ENCODE data around the gene ADAM8.

ADAM8 gene

DNA sequence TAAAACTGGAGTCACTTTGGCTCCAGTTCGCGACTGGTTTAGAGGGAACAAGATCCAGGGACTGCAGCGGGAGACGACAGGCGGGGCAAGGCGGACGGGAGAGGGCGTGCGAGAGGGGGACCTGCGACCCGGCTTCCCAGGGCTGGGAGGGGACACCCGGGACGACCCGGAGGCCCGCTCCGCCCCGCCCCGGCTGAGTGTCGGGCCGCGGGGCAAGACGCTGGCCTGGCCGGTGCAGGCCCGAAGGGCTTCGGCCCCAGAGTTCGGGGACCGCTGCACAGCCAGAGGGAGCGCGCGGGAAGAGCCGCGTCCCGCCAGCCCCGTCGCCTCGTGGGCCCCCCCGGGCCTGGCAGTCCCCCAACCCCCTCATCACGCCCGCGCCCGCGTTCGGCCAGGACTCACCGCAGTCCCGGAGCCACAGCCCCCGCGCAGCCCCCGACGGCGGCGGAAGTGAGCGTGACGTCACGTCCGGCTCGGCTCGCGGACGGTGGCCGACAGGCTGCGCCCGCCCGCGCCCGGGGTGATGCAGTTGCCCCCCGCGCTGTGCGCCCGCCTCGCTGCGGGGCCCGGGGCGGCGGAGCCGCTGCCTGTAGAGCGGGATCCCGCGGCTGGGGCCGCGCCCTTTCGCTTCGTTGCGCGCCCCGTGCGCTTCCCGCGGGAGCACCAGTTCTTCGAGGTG lies 31.9 kb upstream of the ADAM8 start, which contains the start of the genes TUBGCP2 and ZNF511:
Gene TUBGCP2 (minus strand): TSS at position 452 of the 679 bp plus-strand sequence. CDS start 5,931 bp downstream, outside the sequence.
Gene ZNF511 (plus strand): TSS at position 494 of the 679 bp plus-strand sequence. CDS start 30 bp downstream, at position 524.
- no peak for DNase-seq (ENCODE audit: low read depth)
- TF ChIP-seq, protein P1, sequence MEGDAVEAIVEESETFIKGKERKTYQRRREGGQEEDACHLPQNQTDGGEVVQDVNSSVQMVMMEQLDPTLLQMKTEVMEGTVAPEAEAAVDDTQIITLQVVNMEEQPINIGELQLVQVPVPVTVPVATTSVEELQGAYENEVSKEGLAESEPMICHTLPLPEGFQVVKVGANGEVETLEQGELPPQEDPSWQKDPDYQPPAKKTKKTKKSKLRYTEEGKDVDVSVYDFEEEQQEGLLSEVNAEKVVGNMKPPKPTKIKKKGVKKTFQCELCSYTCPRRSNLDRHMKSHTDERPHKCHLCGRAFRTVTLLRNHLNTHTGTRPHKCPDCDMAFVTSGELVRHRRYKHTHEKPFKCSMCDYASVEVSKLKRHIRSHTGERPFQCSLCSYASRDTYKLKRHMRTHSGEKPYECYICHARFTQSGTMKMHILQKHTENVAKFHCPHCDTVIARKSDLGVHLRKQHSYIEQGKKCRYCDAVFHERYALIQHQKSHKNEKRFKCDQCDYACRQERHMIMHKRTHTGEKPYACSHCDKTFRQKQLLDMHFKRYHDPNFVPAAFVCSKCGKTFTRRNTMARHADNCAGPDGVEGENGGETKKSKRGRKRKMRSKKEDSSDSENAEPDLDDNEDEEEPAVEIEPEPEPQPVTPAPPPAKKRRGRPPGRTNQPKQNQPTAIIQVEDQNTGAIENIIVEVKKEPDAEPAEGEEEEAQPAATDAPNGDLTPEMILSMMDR (IDR thresholded peaks at IDR 0.05; ENCODE audit: control insufficient read depth, extremely low read depth, insufficient read depth), result no peak
- peak within 1 kb of the TSS; percentile 81 for H3K4me3 ChIP-seq (ENCODE audit: low read depth, low read length)

DNA sequence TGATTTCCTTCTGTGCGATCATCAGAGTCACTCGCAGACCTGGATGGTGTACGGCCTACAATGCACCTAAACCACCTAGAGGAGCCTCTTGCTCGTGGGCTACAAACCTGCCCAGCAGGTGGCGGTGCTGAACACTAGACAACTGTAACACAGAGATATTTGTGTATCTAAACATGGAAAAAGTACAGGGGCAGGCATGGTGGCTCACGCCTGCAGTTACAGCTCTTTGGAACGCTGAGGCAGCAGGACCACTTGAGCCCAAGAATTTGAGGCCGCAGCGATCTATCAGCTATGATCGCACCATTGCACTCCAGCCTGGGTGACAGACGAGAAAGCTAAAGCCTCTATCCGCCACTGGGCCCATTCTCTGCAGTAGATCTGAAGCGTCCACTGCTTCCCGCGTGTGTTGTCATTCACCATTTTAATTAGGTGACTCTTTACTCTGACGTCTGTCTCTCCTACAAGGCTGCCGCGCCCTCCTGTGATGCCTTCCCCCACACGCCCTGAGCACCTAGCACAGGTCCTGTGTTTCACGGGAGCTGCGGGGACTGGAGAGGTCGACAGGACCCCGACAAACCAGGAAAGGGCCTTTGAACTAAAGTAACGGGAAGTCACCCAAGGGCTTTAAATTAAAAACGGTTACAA lies 31.2 kb upstream of the ADAM8 start:
- peak overlapping the region; percentile 81 for H3K4me3 ChIP-seq (ENCODE audit: low read depth, low read length)
- DNase-seq (ENCODE audit: low read depth), result peak; percentile 67
- TF ChIP-seq, protein P1 (IDR thresholded peaks at IDR 0.05; ENCODE audit: control insufficient read depth, extremely low read depth, insufficient read depth), result peak; percentile 97

DNA sequence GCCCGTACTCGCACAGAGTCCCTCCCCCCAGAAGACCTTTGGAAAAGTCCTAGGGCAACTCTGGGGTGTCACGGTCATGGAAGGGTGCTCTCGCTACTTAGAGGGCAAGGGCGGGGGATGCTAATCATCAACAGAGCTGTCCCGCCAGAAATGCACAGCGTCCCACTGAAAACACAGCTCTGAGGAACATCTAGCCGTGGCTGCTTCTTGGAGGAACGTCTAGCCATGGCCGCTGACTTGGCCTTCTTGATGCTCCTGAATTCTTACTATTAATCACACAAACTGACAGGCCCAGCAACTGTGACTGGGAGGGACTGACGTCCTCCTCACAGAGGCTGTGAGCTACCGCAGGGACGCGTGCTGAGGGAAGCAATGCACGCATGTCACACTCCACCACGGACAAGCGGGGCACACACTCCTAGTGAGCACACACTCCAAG lies 30.3 kb upstream of the ADAM8 start:
- TF ChIP-seq, protein P1 (IDR thresholded peaks at IDR 0.05; ENCODE audit: control insufficient read depth, extremely low read depth, insufficient read depth), result no peak

DNA sequence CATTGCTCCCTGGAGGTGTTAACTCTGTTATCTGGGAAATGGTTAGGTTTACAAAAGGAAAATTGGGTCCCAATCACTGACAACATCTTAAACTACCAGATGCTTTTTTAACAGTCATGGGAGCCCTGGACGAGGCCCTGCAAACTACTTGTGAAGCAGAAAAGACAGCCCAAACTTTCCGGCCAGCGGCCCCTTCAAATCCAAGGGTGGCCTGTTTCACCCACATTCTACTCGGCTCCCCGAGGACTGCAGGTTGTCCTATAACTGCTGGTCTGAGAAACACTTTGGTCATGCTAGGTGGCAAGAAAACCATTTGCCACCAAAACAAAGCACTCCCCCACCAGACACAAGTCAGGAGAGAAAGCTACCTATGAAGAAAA lies 29.4 kb upstream of the ADAM8 start:
- H3K4me3 ChIP-seq (ENCODE audit: low read depth, low read length), result no peak overlapping the region
- TF ChIP-seq, protein P1 (IDR thresholded peaks at IDR 0.05; ENCODE audit: control insufficient read depth, extremely low read depth, insufficient read depth), result no peak
- DNase-seq (ENCODE audit: low read depth), result no peak

More for the DNA sequence above, 30.3 kb upstream of the ADAM8 start:
- peak overlapping the region; percentile 81 for H3K4me3 ChIP-seq (ENCODE audit: low read depth, low read length)
- DNase-seq (ENCODE audit: low read depth), result no peak

DNA sequence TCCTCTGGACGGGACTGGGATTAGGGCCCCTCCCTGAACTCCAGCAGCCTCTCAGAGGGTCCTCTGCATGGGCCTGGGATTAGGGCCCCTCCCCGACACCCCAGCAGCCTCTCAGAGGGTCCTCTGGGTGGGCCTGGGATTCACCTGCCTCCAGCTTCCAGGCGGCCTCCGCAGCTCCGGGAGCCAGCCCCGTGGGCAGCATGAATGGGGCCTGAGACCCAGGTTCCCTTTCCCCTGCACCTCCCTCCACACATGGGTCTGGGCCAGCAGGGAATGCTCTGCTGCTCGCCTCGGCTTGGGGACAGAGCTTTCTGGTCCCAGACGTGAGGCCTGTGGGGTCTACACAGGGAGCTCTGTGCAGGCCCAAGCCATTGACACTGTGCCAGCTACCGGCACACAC lies 26.5 kb upstream of the ADAM8 start:
- H3K4me3 ChIP-seq (ENCODE audit: low read depth, low read length), result no peak overlapping the region
- TF ChIP-seq, protein P1 (IDR thresholded peaks at IDR 0.05; ENCODE audit: control insufficient read depth, extremely low read depth, insufficient read depth), result no peak
- no peak for DNase-seq (ENCODE audit: low read depth)

DNA sequence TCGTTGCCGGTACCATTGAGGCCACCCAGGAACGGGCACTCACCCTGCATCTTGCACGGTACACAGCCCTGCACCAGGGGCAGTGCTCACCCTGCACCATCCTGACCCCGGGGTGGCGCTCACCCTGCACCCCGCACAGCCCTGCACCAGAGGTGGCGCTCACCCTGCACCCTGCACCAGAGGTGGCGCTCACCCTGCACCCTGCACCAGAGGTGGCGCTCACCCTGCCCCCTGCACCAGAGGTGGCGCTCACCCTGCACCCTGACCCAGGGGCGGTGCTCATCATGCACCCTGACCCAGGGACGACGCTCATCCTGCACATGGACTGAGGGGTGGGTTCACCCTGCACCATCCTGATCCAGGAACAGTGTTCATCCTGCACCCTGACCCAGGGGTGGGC lies 25.6 kb upstream of the ADAM8 start:
- no peak for DNase-seq (ENCODE audit: low read depth)
- TF ChIP-seq, protein P1 (IDR thresholded peaks at IDR 0.05; ENCODE audit: control insufficient read depth, extremely low read depth, insufficient read depth), result no peak
- no peak overlapping the region for H3K4me3 ChIP-seq (ENCODE audit: low read depth, low read length)
